SK-N-DZ (cell line): ENCODE results near the gene WDR47.
"Not testable (repeated sequence)": the region's sequence is repeated elsewhere in the genome, so short reads cannot be mapped to it uniquely, and the experiment has no call there.

Experiments used
- DNase-seq: peaks from one replicate; pipeline ENCODE4 v3.0.0-alpha.2; 2015; ENCODE audit warnings: low spot score
- small RNA-seq, 2 experiments: library from RNA; depleted of rRNA; stranded (forward); fragments of <200 nt; gene quantifications; one replicate each; pipeline ENCODE3, GENCODE V24; 2014

Gene WDR47

GRCh38 chr1:108962681-108963051 lies 79.2 kb downstream of the WDR47 start:
- no peak for DNase-seq

GRCh38 chr1:108961752-108962486 lies 80.0 kb downstream of the WDR47 start:
- no peak for DNase-seq

GRCh38 chr1:108961198-108961597 lies 80.7 kb downstream of the WDR47 start:
- DNase-seq = no peak

- DNase-seq = no peak
These were observed 81.2 kb downstream of the WDR47 start for GRCh38 chr1:108960719-108961118.

GRCh38 chr1:108957888-108958287 lies 84.0 kb downstream of the WDR47 start:
- DNase-seq = no peak

- DNase-seq = no peak
These were observed 86.0 kb downstream of the WDR47 start for GRCh38 chr1:108955881-108956280.

- no peak for DNase-seq
These were observed 86.8 kb downstream of the WDR47 start for GRCh38 chr1:108955111-108955510.

- no peak for DNase-seq
These were observed 88.5 kb downstream of the WDR47 start for GRCh38 chr1:108953452-108953851.

GRCh38 chr1:108951242-108951641 lies 90.7 kb downstream of the WDR47 start:
- no peak for DNase-seq

- DNase-seq = no peak
These were observed 92.9 kb downstream of the WDR47 start for GRCh38 chr1:108949044-108949443.

GRCh38 chr1:108947871-108948525 lies 93.9 kb downstream of the WDR47 start:
- DNase-seq = no peak

GRCh38 chr1:108936170-108936569 lies 105.7 kb downstream of the WDR47 start:
- DNase-seq = no peak

GRCh38 chr1:108933944-108934343 lies 108.0 kb downstream of the WDR47 start:
- DNase-seq = no peak

GRCh38 chr1:108927565-108927964 lies 114.3 kb downstream of the WDR47 start:
- DNase-seq = not testable (repeated sequence)

- DNase-seq = no peak
These were observed 116.0 kb downstream of the WDR47 start for GRCh38 chr1:108925920-108926319.

Small RNAs within 50 kb of the gene (small RNA-seq; reads per million reads assigned to genes)
- gene BX679664.1 (0 reads per million in 2 experiments), gene BX679664.2 (0 reads per million in 2 experiments)
